Sigmoid colon (tissue), 7 donors: ENCODE results near the gene FUS. TPM values are rescaled to one million over a fixed set of nuclear protein-coding genes. Genes with fewer than 3 reads are reported as not detected.
A peak's percentile ranks its signal among the peaks of the same experiment; 100 is the strongest.

Experiments used
- DNase-seq: peaks from one replicate; pipeline ENCODE4 v3.0.0-alpha.2; 2019
- H3K27ac ChIP-seq, 4 donors: fragments of 200-600 bp; sonication (generic); one replicate each; pipeline ENCODE4 v1.5.1; 2016 to 2019; ENCODE audit warnings: mild to moderate bottlenecking in 1 of 4
- H3K27me3 ChIP-seq, 3 donors: fragments of 200-600 bp; sonication (generic); one replicate each; pipeline ENCODE4 v1.5.1; 2019; ENCODE audit warnings: mild to moderate bottlenecking in 1 of 3
- H3K36me3 ChIP-seq, 4 donors: fragments of 200-600 bp; sonication (generic); one replicate each; pipeline ENCODE4 v1.5.1; 2016 to 2019
- H3K4me1 ChIP-seq, 4 donors: fragments of 200-600 bp; sonication (generic); one replicate each; pipeline ENCODE4 v1.5.1; 2017 to 2019
- H3K4me3 ChIP-seq, 4 donors: fragments of 200-600 bp; sonication (generic); one replicate each; pipeline ENCODE4 v1.5.1; 2017 to 2019; ENCODE audit warnings: mild to moderate bottlenecking in 2 of 4, moderate library complexity in 1 of 4
- H3K9me3 ChIP-seq, 4 donors: fragments of 200-600 bp in 3 of 4; sonication (generic) in 3 of 4; one replicate each; pipeline versions ENCODE4 v1.5.1 to v1.6.1; 2013 to 2019
- EP300 ChIP-seq, 4 donors: sonication (generic); formaldehyde crosslinking; IDR thresholded peaks; one replicate each; pipeline ENCODE4 v1.6.1; 2017; ENCODE audit warnings: antibody characterized with exemption in 4 of 4
- POLR2A ChIP-seq, 2 donors: fragments of 450-650 bp; IDR thresholded peaks; one replicate each; pipeline ENCODE4 v1.6.1; 2016; ENCODE audit warnings: antibody characterized with exemption in 2 of 2, mild to moderate bottlenecking in 2 of 2, moderate library complexity in 2 of 2
- POLR2AphosphoS5 ChIP-seq, 4 donors: sonication (generic); formaldehyde crosslinking; IDR thresholded peaks; one replicate each; pipeline ENCODE4 v1.6.1; 2017; ENCODE audit warnings: antibody characterized with exemption in 4 of 4
- WGBS, 2 donors: extraction: QIAGEN DNeasy Blood & Tissue Kit; methylation state at CpG; one replicate each; pipeline ENCODE4 v1.1.7; 2013; 5-methylcytosine and 5-hydroxymethylcytosine counted together
- intact Hi-C: fragments of 100-400 bp; cut with DNase I; formaldehyde crosslinking; loops from one replicate; pipeline ENCODE4 v1.15.1; 2023
- polyA plus RNA-seq, 3 donors: library from polyadenylated mRNA; stranded (reverse); fragments of 200-250 nt; gene quantifications; one replicate each; pipeline ENCODE4 v1.2.3, GENCODE V29; 2013
- total RNA-seq, 4 donors: library from RNA; depleted of rRNA; stranded (reverse); fragments of >200 nt; gene quantifications; one replicate each; pipeline ENCODE4 v1.1.0, GENCODE V29; 2016
- TF ChIP-seq, protein P1 (sequence below), 4 experiments: fragments of 450-650 bp in 3 of 4; fragments of 200-600 bp in 1 of 4; IDR thresholded peaks; one replicate each; pipeline ENCODE4 v1.5.1; 2016 to 2019; ENCODE audit warnings: antibody characterized with exemption in 4 of 4, mild to moderate bottlenecking in 3 of 4, moderate library complexity in 2 of 4
- donor health status: healthy with polysubstance abuse.
- donor health status: Bipolar disorder and iron deficiency.
- donor health status: healthy.

FUS gene
- total and polyA plus RNA-seq, 7 donors, result 44.1 to 262 (median 63.9) TPM

DNA sequence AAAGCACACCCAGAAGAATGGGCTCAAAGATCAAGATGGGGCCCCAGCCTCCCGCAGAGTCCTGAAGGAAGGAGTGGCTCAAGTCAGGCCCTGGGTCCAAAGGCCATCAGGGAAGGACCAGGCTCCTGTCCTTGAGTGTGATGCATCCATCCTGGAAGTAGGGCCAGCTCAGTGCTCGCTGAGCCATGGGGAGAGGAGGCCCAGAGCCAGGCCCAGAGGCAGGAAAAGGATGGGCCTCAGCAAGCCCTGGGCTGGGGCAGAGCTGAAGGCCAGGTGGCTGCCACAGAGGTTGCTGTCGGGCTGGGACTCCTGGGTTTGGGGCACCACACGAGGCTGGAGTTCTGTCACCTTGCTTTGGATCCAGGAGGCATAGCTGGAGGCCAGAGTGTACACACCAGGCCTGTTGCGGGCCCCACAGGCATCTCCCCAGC, 48.1 kb upstream of the FUS start:
- Histone ChIP-seq H3K4me1 (peaks cover 0 to 22% (median 8%) of the 10 kb centered on the region in 4 donors), H3K4me3 (no peak overlapping the region), H3K27me3 (peaks cover 5 to 22% (median 6%) of the 10 kb centered on the region in 3 donors), H3K36me3 (peaks cover 46 to 57% (median 50%) of the 10 kb centered on the region in 4 donors), H3K27ac (no peak overlapping the region), H3K9me3 (no peaks in the 10 kb centered on the region)
- intact Hi-C loops, result no loop called here
- WGBS, 2 donors, result 24 to 70% methylated on average over 5 of the region's 5 CpGs
- DNase-seq, result no peak
- TF ChIP-seq POLR2AphosphoS5 (IDR thresholded peaks at IDR 0.05), result no peak
- TF ChIP-seq POLR2A (IDR thresholded peaks at IDR 0.05), result no peak
- TF ChIP-seq EP300 (IDR thresholded peaks at IDR 0.05), result no peak
- TF ChIP-seq, protein P1, sequence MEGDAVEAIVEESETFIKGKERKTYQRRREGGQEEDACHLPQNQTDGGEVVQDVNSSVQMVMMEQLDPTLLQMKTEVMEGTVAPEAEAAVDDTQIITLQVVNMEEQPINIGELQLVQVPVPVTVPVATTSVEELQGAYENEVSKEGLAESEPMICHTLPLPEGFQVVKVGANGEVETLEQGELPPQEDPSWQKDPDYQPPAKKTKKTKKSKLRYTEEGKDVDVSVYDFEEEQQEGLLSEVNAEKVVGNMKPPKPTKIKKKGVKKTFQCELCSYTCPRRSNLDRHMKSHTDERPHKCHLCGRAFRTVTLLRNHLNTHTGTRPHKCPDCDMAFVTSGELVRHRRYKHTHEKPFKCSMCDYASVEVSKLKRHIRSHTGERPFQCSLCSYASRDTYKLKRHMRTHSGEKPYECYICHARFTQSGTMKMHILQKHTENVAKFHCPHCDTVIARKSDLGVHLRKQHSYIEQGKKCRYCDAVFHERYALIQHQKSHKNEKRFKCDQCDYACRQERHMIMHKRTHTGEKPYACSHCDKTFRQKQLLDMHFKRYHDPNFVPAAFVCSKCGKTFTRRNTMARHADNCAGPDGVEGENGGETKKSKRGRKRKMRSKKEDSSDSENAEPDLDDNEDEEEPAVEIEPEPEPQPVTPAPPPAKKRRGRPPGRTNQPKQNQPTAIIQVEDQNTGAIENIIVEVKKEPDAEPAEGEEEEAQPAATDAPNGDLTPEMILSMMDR (IDR thresholded peaks at IDR 0.05), result no peak

DNA sequence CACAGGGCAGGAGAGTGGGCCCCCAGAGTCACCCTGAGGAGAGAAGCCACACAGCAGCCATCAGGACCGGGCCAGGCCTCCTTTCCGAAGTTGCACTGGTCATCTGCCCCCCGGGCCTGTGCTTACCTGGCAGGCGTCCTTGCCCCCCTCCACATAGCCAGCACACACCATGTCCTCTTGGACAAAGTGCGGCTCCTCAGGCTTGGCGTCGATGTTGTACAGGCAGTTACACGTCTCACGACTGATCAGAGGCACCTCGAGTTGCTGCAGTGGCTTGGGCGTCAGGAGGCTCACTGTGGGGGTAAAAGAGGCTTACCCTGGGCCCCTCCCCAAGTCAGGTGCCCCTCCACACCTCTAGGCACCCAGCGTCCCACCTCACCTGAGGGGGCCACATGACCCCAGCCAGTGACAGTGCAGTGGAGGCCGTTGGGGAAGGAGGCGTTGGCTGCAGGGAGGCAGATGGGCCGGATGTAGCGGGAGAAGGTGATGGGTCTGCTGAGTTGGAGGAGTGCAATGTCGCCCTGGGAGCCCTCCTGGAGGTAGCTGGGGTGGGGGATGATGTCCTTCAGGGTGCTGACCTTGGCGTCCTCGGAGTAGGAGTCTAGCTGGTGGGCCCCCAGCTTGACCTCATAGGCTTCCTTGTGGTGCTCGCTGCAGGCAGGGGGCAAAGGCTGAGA, 47.5 kb upstream of the FUS start:
- TF ChIP-seq POLR2AphosphoS5 (IDR thresholded peaks at IDR 0.05), result no peak
- DNase-seq, result no peak
- no peak overlapping the region for H3K27ac ChIP-seq
- peaks cover 5 to 22% (median 6%) of the 10 kb centered on the region in 3 donors for H3K27me3 ChIP-seq
- 58 to 86% methylated on average over 20 of the region's 20 CpGs for WGBS, 2 donors
- peaks cover 40 to 51% (median 44%) of the 10 kb centered on the region in 4 donors for H3K36me3 ChIP-seq
- H3K4me3 ChIP-seq, result no peak overlapping the region
- H3K9me3 ChIP-seq, result no peaks in the 10 kb centered on the region
- intact Hi-C loops, result no loop called here
- peaks cover 0 to 22% (median 8%) of the 10 kb centered on the region in 4 donors for H3K4me1 ChIP-seq

DNA sequence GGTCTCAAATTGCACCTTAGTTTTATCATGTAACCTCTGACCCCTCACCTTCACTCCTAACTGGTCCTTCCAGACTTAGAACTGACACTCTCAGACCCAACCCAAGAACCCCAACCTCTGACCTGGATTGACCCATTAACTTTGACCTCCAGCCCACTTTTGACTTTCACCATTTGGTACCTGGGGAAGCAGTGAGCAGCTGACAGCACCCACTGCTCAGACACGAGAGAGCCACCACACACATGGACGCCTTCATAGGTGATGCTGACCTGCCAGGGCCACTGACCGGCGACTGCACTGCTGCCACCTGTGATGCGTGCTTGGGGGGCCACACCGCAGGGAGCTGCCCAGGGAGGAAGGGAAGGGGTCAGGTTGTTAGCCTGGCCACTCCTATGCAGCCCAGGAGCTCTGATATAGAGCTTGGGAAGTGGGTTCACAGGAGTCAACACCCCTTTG, 46.9 kb upstream of the FUS start:
- peaks cover 5 to 22% (median 6%) of the 10 kb centered on the region in 3 donors for H3K27me3 ChIP-seq
- no peak for DNase-seq
- TF ChIP-seq POLR2AphosphoS5 (IDR thresholded peaks at IDR 0.05) (no peak), EP300 (IDR thresholded peaks at IDR 0.05) (no peak), POLR2A (IDR thresholded peaks at IDR 0.05) (no peak)
- TF ChIP-seq, protein P1 (IDR thresholded peaks at IDR 0.05), result no peak
- no peaks in the 10 kb centered on the region for H3K9me3 ChIP-seq
- peaks cover 0 to 22% (median 8%) of the 10 kb centered on the region in 4 donors for H3K4me1 ChIP-seq
- no peak overlapping the region for H3K4me3 ChIP-seq
- peaks cover 34 to 45% (median 38%) of the 10 kb centered on the region in 4 donors for H3K36me3 ChIP-seq
- H3K27ac ChIP-seq, result no peak overlapping the region
- intact Hi-C loops, result no loop called here
- 64 to 90% methylated on average over 6 of the region's 6 CpGs for WGBS, 2 donors

DNA sequence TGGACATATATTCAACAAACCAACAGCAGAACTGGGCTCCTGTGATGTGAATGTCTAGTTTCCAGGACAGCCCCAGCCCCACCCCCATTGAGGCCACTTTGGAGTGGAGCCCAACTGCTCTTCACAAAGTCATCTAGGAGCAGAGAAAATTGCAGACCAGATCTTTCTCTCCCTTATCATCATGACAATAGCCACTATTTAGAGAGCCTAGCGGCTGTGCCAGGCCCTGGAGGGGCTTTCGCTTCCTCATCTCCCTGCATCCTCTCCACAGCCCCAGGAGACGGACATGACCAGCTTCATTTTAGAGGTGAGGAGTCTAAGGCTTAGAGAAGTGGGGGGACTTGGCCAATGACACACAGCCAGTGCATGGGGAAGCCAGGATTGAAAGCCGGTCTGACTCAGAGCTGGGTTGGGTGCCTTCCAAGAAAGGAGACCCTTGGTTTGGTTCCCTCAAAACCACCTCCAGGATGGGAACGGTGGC, 45.8 kb upstream of the FUS start:
- intact Hi-C loops, result no loop called here
- H3K27me3 ChIP-seq, result peaks cover 5 to 22% (median 6%) of the 10 kb centered on the region in 3 donors
- H3K4me3 ChIP-seq, result peak overlapping the region in 1 of 4 donors; percentile 24
- WGBS, 2 donors, result 11 to 53% methylated on average over 5 of the region's 5 CpGs
- no peak for DNase-seq
- no peaks in the 10 kb centered on the region for H3K9me3 ChIP-seq
- H3K36me3 ChIP-seq, result peaks cover 30 to 34% (median 32%) of the 10 kb centered on the region in 4 donors
- TF ChIP-seq POLR2AphosphoS5 (IDR thresholded peaks at IDR 0.05), result no peak
- no peak for TF ChIP-seq EP300 (IDR thresholded peaks at IDR 0.05)
- TF ChIP-seq, protein P1 (IDR thresholded peaks at IDR 0.05), result no peak
- no peak for TF ChIP-seq POLR2A (IDR thresholded peaks at IDR 0.05)
- H3K4me1 ChIP-seq, result peaks cover 0 to 20% (median 6%) of the 10 kb centered on the region in 4 donors
- no peak overlapping the region for H3K27ac ChIP-seq
